ENCODE measurements around the gene EHD3.

Gene EHD3

DNA sequence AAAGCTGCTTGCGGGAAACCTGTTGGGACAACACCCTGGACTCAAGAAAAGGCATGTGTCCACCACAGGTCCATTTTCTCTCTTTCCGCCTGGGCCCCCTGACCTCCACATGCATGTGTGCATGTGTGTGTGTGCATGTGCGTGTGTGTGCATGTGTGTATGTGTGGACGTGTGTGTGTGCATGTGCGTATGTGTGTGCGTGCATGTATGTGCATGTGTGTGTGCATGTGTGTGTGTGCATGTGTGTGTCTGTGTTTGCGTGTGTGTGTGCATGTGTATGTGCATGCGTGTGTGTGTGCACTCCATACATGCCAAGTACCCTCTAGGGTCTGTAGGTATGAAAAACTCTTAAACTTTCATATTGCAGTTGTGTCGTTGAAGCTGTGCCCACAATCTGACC lies 33.0 kb upstream of the EHD3 start:
- H3K27ac ChIP-seq: no peak overlapping the region
- DNase-seq (ENCODE audit: low spot score): no peak
- POLR2A ChIA-PET (ENCODE audit: low non-redundant PET): no interaction called here
- CTCF ChIA-PET: interaction anchor here (0.5 to 0.6 kb wide), 3 partner anchors 36 to 496 kb away, joined by 3 to 5 read pairs (median 3); partner anchors contain the start of gene GALNT14
- no peak for TF ChIP-seq CTCF (conservative IDR thresholded peaks at IDR 0.05; ENCODE audit: low read depth)

DNA sequence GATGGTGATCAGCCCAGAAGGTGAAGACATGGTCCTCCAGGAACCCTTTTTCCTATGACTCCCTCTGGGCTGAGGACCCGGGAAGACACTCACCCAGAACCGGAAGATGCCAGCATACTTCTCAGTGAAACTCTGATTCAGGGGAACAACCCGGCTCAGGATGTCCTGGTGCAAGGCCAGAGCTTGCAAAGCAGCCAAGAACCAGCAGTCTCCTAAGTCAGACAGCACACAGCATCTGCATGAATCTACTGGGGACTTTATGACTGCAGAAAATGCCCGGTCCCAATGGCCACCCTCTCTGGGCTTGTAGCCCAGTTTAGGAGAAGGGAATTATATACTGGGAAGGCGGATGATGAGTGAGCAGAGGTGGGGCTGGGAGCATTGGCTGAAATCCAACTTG lies 31.9 kb upstream of the EHD3 start:
- DNase-seq (ENCODE audit: low spot score): no peak
- ChIA-PET CTCF (no interaction called here), POLR2A (ENCODE audit: low non-redundant PET) (no interaction called here)
- no peak overlapping the region for H3K27ac ChIP-seq
- TF ChIP-seq CTCF (conservative IDR thresholded peaks at IDR 0.05; ENCODE audit: low read depth): no peak

- ChIA-PET POLR2A (ENCODE audit: low non-redundant PET) (no interaction called here), CTCF (no interaction called here)
- TF ChIP-seq CTCF (conservative IDR thresholded peaks at IDR 0.05; ENCODE audit: low read depth): no peak
- no peak overlapping the region for H3K27ac ChIP-seq
- no peak for DNase-seq (ENCODE audit: low spot score)
Measured at GRCh38 chr2:31202833-31203232, 31.1 kb upstream of the EHD3 start.

DNA sequence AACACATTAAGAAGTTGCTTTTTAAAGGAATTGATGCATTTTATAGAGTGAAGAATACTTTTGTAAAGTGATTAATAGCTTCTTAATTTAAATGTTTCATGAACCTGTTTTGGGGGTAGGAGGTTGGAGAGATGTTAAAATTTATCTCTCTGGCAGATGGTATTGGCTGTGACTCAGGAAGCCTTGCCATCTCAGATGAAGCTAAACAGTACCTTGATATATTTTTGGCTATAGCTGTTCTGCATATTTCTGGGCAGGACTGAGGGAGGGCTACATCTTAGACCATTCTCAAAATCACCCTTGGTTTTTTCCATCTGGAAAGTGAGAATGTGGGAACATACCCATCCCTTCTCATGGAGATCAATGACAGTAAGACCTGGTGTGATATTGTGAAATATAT lies 30.0 kb upstream of the EHD3 start:
- ChIA-PET POLR2A (ENCODE audit: low non-redundant PET) (no interaction called here), CTCF (no interaction called here)
- no peak for DNase-seq (ENCODE audit: low spot score)
- no peak for TF ChIP-seq CTCF (conservative IDR thresholded peaks at IDR 0.05; ENCODE audit: low read depth)
- no peak overlapping the region for H3K27ac ChIP-seq

DNA sequence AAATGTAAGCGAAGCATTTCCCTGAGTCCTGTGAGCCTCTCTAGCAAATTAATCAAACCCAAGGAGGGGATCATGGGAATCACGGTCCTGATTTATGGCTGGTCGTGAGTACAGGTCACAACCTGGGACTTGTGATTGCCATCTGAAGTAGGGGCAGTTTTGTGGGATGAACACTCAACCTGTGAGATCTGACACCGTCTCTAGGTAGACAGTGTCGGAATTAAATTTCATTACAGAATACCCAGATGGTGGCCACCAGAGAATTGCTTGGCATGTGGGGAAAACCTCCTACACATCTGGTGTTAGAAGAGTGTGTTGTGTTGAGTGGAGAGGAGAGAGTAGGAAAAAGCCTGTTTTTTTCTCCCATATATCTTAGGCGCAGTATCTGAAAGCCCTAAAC lies 29.2 kb upstream of the EHD3 start:
- no peak overlapping the region for H3K27ac ChIP-seq

DNA sequence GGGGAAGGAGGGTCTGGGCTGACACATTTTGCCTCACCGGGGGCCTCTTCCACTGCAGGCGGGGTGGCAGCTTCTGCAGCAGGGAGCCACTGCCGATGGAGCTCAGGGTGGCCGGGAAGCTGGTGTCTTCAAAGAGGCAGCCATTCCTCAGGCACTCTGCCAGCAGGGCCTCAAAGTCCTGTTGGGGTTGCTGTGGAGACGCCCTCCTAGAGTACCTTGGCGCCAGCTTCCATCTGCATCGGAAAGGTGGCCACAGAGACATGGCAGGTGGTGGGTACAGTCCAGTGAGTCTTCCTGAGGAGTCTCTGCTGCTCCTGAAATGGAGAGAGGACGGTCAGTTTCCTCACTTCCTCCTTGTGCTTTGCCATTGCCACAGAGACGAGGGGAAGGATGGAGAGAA lies 28.8 kb upstream of the EHD3 start:
- CTCF ChIA-PET: no interaction called here

More for the DNA sequence above, 29.2 kb upstream of the EHD3 start:
- no peak for TF ChIP-seq CTCF (conservative IDR thresholded peaks at IDR 0.05; ENCODE audit: low read depth)
- ChIA-PET POLR2A (ENCODE audit: low non-redundant PET) (no interaction called here), CTCF (no interaction called here)
- DNase-seq (ENCODE audit: low spot score): no peak

More for the DNA sequence above, 28.8 kb upstream of the EHD3 start:
- POLR2A ChIA-PET (ENCODE audit: low non-redundant PET): no interaction called here
- no peak overlapping the region for H3K27ac ChIP-seq
- DNase-seq (ENCODE audit: low spot score): no peak
- TF ChIP-seq CTCF (conservative IDR thresholded peaks at IDR 0.05; ENCODE audit: low read depth): no peak
